GF-D8 (cell line): ENCODE results near the gene NDRG2.

ENCODE experiments used
- DNase-seq: peaks from one replicate; lab custom pipeline; 2025; lab: John Stamatoyannopoulos, UW

The NDRG2 gene

GRCh38 chr14:20969336-20969735 lies 55.5 kb downstream of the NDRG2 start:
- no peak for DNase-seq
